ENCODE results near the gene C6orf163.

The C6orf163 gene

DNA sequence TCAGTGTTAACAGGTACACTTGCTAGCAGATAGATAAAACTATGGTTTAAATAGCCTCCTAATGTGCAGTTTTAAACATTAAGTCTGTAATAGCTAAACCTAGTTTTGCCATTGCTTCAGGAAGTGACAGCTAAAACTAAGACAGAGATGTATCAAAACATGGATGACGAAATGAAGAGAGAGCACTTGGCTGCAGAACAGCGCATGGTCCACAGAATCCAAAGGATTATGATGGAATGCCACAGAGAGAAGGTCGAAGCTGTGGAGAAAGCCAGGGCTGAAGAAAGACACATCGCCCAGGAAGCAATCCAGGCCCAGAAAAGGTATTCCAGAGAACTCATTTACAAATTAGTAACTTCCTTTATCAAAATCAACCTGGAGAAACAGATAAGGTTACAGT is 11.6 kb downstream of the C6orf163 start:
- DNase-seq = no peak

DNA sequence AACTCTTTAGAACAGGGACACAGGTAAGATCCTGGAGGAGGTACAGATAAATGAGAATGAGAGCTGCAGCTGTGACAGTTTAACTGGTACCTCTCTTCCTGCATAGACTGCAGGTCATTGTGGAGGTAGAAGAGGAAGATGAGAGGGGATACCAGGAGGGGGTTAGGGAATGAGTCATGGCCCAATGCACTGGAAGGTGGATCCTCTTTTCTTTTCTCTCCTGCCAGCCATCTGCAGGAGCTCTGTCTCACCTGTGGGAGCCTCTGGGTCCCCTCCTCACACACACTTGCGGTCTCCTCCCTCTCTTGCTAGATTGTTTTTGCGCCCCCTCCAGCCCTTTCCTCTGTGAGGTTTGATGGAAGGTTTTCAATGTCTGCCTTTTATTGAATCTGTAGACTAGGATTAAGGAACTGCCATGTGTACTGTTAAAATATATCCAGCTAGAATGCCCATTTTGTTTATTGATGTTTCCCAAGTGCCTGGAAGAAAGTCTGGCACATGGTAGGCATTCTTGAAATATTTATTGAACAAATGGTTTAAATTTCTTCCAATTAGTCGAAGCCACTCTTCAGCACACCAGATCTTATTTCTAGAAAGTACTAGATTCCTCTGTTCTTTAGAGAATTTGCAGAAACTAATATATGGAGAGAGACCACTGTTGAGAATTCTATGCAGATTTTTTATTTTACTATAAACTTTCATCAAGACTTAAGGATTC is 13.0 kb downstream of the C6orf163 start:
- DNase-seq = no peak

DNA sequence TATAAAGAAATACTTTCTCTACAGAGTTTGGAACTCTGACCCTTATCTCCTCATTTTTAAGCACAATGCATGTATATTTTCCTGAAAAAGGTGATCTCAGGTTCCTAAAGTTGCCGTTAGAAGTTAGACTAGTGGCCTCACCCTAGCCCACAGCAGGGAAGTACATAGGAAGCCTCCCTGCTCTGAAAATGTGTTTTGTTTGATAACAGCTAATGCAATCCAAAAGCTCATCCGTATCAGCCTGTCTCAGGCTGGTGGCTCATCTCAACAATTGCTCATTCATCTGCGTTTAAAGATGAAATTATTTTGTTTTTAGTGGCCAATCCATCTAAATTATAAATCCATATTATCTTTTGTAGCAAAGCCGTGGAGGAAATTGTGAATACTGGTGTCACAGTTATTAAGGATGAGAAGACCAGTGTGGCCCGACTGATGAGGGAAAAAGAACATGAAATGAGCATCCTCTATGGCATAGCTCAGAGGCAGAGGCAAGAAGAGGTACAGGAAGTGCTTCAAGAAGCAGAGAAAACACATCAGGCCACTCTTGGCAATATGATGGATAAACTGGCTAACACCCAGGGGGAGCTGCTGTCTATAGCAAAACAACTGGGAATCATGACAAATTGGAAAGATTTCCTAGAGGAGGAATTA is 20.1 kb downstream of the C6orf163 start:
- DNase-seq = no peak

DNA sequence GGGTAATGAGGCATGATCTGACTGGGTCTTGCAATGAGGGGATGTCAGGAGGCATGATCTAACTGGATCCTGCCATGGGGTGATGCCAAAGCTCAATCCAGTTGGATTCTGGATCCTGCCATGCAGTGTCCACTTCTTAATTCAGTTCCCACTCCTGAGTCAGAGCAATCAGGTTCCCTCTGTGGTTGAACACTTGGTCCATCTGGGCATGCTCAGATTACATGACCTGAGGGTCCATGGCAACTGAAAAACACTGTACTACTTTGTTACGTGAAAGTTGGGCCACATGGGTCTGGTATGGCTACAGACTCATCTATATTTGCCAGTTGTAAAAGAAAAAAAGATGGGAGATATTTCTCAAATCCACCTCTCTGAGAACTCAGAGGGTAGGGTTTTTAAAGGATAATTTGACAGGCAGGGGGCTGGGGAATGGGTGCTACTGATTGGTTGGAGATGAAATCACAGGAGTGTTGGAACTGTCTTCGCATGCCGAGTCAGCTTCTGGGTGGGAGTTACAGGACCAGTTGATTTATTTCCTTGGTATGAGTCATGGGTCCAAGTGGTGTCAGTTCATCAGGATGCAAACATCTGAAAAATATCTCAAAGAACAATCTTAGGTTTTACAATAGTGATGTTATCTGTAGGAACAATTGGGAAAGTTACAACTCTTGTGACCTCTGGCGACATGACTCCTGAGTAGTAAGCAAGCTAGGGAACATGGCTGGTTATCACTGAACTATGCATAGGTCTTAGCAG is 21.6 kb downstream of the C6orf163 start:
- DNase-seq = no peak

DNA sequence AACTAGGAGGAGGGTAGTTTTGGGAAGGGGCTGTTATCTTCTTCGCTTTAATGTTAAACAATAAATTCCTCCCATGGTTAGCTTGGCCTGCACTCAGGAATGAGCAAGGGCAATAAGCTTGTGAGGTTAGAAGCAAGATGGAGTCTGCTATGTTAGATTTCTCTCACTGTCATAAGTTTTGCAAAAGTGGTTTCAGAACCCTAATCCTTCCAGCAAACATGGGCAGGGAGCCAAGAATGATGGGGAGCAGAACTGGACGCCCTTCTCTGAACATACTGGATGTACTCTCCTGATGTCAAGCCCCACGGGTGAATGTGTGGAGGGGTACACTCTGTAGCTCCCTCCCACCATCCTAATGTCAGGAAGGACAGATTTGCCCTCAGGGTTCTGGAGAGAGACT is 22.3 kb downstream of the C6orf163 start:
- no peak for DNase-seq

DNA sequence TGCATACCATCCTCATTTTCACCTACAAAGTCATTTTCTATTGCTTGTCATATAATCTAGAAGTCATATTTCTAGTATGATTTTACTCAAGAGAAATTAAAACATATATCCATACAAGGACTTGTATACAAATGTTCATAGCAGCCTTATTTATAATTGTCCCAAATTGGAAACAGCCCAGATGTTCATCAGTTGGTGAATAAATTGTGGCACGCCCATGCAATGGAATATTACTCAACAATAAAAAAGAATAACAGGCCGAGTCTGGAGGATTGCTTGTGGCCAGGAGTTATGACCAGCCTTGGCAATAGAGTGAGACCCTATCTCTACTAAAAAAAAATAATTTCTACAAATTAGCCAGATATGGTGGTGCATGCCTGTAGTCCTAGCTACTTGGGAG is 28.8 kb downstream of the C6orf163 start:
- DNase-seq = no peak

DNA sequence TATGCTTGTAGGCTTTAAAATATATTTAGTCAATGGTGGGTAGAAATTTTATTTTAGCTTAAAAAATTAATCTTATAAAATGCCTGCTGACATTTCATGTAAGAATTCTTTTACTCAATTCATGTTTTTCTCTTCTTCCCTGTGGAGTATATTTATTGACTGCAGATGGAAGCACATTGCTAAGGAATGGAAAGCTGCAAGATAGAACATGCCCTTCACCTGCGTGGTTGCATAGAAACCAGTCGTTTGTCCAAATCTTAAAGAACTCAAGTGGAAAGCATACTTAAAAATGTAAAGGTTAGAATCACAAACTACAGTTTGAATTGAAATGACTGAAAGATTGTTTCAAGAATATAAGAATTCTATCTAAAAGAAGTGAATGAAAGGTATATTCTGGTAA is 30.7 kb downstream of the C6orf163 start:
- no peak for DNase-seq

DNA sequence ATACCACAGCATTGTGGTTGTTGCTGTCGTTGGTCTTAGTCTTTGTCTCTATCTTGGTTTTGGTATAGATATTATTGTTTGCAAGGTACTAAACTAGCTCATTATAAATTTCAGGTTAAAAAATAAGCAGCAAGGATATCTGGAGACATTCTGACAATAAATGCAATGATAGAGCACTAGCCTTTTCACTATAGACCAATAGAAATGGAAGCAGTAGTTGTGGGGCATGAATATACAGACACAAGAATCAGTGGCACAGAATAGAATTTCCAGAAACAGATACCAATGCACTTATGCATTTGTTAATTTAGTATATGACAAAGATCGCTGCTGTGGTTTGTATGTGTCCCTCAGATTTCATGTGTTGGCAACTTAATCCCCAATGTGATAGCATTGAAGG is 32.0 kb downstream of the C6orf163 start:
- no peak for DNase-seq

DNA sequence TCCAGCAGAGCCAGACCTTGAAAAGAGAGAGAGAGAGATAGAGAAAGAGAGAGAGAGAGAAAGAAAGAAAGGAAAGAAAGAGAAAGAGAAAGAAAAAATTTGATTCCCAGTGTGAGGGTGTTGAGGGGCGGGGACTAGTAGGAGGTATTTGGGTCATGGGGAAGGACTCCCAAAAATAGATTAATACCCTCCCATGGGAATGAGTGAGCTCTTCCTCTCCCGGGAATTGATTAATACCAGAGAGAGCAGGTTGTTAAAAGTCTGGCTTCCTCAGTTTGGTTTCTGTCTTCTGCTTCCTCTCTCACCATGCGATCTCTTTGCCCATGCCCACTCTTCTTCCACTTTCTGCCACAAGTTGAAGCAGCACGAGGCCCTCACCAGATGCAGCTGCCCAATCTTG is 34.3 kb downstream of the C6orf163 start:
- DNase-seq = no peak

DNA sequence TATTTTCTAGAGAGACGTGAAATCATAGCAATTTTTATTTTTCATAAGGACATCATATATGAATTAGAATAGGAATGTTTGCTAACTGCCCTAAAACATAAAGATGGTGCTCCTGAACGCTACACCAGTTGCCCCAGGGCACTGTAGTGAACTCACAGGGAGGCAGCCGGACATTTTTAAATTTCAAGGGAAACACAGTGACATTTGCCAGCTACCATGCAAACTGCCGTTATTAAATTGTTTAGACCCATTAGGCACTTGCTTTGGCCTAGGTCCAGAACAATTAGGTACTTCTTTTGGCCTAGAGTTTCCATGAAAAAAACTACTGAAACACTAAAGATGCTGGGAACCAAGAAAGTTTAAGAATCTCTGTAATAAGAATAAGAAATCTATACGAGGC is 38.2 kb downstream of the C6orf163 start:
- no peak for DNase-seq

DNA sequence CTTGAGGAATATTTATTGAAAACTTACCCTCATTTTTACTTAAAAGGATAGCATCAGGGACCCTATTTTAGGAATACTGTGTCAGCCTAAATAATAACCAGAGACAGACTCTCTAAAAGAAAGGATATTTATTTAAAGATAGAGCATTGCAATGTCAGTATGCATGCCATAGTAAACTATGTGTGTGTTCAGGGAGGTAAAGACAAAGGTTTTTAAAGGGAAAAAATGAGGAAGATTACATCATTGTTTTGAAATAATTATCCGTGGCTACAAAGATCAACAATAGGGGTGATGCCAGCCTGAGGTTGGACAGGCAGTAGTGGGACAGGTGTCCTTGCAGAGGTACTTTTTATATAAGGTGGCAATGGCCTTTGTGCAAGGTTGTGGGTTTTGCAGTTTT is 39.4 kb downstream of the C6orf163 start:
- no peak for DNase-seq

DNA sequence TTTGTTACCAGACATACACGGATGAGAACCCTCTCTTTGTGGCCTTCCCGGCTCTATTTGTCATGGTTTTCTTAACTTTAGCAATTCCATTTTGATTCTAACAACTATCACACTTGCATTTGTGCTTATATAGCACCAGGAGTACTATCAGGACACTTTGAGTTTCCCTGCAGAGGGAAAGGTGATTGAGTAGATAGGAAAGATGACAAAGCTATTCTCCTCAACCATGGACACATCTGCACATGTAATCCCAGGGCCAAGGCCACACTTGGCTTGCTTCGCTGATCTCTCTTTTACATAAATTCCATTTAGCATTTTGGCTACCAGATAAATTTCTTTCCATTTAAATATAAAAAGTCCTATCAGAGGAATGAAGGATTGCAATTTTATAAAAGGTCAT is 39.8 kb downstream of the C6orf163 start:
- no peak for DNase-seq

DNA sequence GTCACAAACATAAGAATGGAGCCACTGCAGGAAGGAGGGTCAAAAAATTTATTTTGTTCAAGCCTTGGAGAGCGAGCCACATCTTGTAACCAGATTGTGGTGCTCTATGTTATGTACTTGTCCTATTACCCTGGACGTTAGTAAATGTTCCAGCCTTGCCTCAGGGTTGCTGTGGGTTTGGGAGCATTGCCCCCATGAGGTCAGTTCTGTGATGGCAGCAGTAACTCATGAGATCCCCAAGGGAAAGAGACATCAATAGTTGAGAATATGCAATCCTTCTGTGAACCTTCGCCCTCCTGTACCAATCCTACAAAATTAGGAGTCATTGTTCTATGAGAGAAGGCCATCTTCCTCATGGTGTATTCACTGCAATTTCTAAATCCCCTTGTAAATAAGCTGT is 46.7 kb downstream of the C6orf163 start:
- DNase-seq = peak in 5 of 56 donors; percentile 1 to 4 (median 3)

DNA sequence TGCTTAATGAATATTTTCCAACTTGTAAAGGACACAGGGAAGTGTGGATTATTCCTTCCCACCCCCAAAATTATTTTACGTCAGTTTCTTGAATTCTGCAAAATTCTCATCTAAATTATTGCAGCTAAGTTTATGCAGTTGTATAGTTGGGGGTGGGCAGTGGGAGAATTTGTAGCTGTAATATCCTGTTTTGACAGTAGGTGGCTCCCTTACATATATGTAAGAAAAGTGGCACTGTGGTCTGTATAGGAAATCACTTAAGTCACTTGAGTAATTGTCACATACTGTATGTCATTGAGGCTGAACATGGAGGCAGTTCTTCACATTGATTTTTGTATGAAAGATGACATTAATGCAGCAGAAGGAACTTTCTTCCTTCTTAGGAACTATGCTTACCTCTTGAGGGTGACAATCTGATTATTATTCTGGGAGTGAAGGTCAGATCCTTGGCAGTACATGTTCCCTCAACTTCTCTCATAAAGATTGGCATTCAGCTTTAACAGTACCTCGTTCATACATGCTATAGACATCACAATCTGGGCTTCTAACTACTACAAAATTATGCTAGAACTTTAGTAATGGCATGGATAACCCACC is 48.5 kb downstream of the C6orf163 start:
- peak in 7 of 56 donors; percentile 0 to 70 (median 9) for DNase-seq

DNA sequence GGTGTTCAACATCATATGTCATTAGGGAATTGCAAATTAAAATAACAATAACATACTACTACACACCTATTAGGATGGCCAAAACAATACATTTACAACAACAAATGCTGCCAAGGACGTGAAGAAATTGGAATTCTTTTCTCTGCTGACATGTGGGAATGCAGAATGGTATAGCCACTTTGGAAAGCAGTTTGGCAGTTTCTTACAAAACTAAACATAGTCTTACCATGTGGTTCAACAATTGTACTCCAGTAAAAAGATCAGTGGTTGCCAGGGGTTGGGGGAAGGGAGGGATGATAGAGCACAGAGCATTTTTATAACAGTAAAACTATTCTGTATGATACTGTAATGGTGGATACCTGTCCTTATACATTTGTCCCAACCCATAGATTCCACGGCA is 50.8 kb downstream of the C6orf163 start:
- DNase-seq = no peak

DNA sequence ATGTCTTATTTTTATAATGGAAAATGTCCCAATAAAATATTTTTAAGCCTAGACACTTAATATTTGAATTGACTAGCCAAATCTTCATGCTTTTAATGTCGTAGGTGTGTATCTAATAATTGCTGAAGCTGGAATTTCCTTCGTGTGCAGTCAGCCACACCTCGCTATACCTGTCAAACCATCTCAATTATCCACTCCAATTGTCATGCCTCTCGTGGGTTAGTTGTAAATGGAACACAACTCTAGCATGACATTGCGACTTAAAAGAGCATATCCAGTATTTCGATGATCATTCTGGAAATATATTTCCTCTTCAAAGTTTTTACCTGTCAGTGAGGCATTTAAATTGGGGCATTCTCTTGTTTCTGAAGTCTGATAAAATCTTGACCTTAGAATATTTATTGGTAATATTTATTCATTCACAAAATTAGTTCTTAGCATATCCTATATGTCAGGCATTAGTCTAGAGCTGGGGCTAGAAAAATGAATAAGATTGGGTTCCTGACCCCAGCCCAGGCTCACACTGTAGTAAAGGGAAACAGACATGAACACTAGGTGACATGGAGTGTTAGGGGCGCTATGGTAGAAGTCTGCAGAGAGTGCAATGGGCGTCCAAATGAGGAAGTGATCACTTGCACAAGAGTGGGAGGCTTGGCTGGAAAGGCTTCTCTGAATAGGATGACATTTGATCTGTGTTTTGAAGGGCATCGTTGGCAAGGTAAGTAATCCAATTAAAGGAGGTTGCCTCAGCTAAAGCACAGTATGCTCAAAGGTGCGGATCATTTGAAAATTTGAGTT is 52.2 kb downstream of the C6orf163 start:
- no peak for DNase-seq

DNA sequence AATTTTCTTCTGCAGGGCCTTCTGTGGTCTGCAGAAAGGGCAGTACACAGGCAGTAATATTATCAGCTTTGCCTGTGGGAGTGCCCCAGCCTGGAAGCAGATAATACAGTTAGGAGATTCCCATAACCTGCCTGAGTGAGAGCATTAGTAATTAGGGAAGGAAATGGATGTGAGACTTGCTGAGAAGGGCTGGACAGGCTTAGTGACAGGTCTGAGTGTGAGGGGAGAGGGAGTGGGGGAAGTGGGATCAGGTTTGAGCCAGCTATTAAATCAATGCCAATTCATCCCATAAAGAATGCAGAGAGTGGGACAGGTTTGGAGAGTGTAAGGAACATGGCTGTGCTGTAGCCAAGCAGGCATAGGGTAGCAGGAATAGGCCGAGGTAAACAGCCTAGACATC is 53.0 kb downstream of the C6orf163 start:
- no peak for DNase-seq

DNA sequence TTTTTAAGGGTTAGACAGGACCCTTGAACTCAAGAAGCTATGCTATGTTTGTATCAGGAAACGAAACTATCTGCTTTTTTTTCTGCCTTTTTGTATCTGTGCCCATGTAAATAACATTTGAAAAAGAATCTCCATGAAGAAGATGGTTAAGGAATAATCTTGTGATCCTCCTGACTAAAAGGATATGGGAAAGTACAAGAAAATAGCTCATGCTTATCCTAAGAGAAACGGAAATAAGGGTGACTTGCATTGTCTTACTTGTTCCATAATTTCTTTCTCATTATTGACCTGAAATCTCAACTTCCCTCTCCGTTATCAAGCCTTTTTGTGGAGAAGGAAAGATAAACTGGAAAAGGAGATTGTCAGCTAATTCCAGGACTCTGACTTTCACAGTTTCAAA is 57.2 kb downstream of the C6orf163 start:
- DNase-seq = no peak

DNA sequence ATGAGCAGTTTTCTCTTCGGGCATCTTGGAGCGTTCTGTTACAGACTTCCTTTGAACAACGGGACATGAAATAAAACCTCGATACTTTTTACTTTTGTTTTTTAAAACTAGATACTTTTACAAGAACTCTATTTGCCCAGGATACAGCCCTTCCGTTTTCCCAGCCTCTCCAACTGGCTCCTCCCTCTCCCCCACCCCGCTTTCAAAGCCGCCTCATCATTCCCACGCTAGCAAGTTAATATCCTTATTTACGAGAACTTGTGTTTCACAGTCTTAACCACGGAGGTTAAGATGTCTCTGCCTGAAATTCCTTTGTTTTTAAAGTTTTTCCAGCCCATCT is 62.9 kb downstream of the C6orf163 start:
- DNase-seq = peak in 19 of 56 donors; percentile 15 to 87 (median 46)

DNA sequence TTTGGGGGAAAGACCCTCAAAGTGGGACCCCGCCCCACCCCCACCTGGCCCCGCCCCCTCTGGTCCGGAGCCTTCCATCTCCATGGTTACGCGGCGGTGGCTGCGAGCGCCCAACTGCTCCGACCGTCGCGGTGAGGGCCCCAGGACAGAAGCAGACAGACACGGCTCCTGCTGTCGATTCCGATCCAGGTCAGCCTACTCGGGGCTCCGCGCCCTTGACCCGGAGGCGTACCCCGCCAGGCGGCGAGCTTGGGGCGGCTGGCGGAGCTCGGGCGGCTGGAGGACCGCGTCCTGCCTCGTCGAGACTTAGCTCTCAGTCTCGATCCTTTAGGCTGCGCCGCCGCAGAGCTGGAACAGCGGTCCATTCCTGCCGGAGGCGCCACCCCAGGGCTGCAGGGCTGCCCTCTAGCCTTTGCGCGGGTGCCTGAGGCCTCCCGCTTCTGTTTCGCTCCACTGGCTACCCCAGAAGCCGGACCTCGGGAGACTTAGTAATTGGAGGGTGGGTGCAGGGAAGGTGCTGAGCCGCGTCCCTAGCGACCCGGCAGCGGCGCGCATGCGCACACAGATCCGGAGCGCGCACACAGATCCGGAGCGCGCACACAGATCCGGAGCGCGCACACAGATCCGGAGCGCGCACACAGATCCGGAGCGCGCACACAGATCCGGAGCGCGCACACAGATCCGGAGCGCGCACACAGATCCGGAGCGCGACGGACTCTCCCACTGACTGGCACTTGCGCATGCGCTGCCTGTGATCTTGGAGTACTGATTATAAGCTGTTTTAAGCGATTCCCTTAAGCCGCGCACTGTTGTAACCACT is 63.5 kb downstream of the C6orf163 start, which contains the start of gene CFAP206:
Gene CFAP206, plus strand, starts transcription at position 72 of the 820 bp plus-strand sequence. CDS start 1,868 bp downstream, outside the sequence.
- peak in 55 of 56 donors; percentile 22 to 95 (median 77) for DNase-seq

Data from amygdala (tissue), 56 donors.